ENCODE results near the gene SPTLC1.

Gene SPTLC1

GRCh38 chr9:91992461-91993041 is 122.7 kb downstream of the SPTLC1 start:
- DNase-seq (ENCODE audit: insufficient read length, low spot score) (no peak), FAIRE-seq (no peak)
- TF ChIP-seq CTCF (IDR thresholded peaks at IDR 0.05; ENCODE audit: insufficient read depth, missing control alignments) = no peak

GRCh38 chr9:91991721-91992341 is 123.4 kb downstream of the SPTLC1 start:
- DNase-seq (ENCODE audit: insufficient read length, low spot score) (no peak), FAIRE-seq (no peak)
- no peak for TF ChIP-seq CTCF (IDR thresholded peaks at IDR 0.05; ENCODE audit: insufficient read depth, missing control alignments)

GRCh38 chr9:91986248-91986647 is 129.0 kb downstream of the SPTLC1 start:
- no peak for DNase-seq (ENCODE audit: insufficient read length, low spot score)
- no peak for TF ChIP-seq CTCF (IDR thresholded peaks at IDR 0.05; ENCODE audit: insufficient read depth, missing control alignments)
- FAIRE-seq = no peak

- DNase-seq (ENCODE audit: insufficient read length, low spot score) (no peak), FAIRE-seq (no peak)
- TF ChIP-seq CTCF (IDR thresholded peaks at IDR 0.05; ENCODE audit: insufficient read depth, missing control alignments) = no peak
These were observed 129.5 kb downstream of the SPTLC1 start for GRCh38 chr9:91985692-91986091.

Data from D721Med (cell line).